H1 (cell line): ENCODE results near the gene PLPPR1. TPM values are rescaled to one million over a fixed set of nuclear protein-coding genes. Genes with fewer than 3 reads are reported as not detected.

Experiments used
- CBX8 ChIP-seq: fragments of 300-800, 300-1000 bp; sonication (generic); IDR thresholded peaks from 2 replicates; pipeline ENCODE4 v1.7.1; 2016; ENCODE audit warnings: low read depth, low read length, borderline replicate concordance
- CHD1 ChIP-seq: IDR thresholded peaks from 2 replicates; pipeline ENCODE4 v1.6.1; 2012; ENCODE audit warnings: low read depth, low read length, improper control_type of control experiment
- FOSL1 ChIP-seq: IDR thresholded peaks from 2 replicates; pipeline ENCODE4 v1.6.1; 2011; ENCODE audit warnings: mild to moderate bottlenecking, low read depth, low read length, moderate library complexity; ENCODE audit not compliant: insufficient read depth
- GTF2F1 ChIP-seq: IDR thresholded peaks from 2 replicates; pipeline ENCODE4 v1.6.1; 2012; ENCODE audit warnings: low read depth, low read length, improper control_type of control experiment, borderline replicate concordance
- RNF2 ChIP-seq: fragments of 200-900, 300-1000 bp; sonication (generic); IDR thresholded peaks from 2 replicates; pipeline ENCODE4 v1.7.1; 2016; ENCODE audit warnings: borderline replicate concordance, low read depth, mild to moderate bottlenecking, antibody characterized with exemption, low read length; ENCODE audit not compliant: poor library complexity, severe bottlenecking; ENCODE audit errors: missing control alignments
- SIX5 ChIP-seq: IDR thresholded peaks from 2 replicates; pipeline ENCODE4 v1.6.1; 2011; ENCODE audit warnings: mild to moderate bottlenecking, low read depth, low read length
- SP2 ChIP-seq: IDR thresholded peaks from 2 replicates; pipeline ENCODE4 v1.6.1; 2012; ENCODE audit warnings: mild to moderate bottlenecking, low read length, inconsistent platforms
- TEAD4 ChIP-seq: IDR thresholded peaks from 2 replicates; pipeline ENCODE4 v1.6.1; 2012; ENCODE audit warnings: low read depth, low read length, inconsistent platforms, mixed read lengths
- polyA plus RNA-seq, 7 experiments: library from polyadenylated mRNA; depleted of rRNA in 3 of 7; stranded (reverse) in 5 of 7; unstranded in 2 of 7; fragments of >200 nt in 5 of 7; fragments of 200-250 nt in 2 of 7; gene quantifications; 1 replicate in 5 of 7; 2 replicates in 1 of 7; 4 replicates in 1 of 7; pipeline versions ENCODE4 v1.2.1 to v1.2.3, GENCODE V29; 2011 to 2013; ENCODE audit warnings: missing spikeins in 2 of 7, mixed read lengths in 2 of 7
- total RNA-seq: library from RNA; stranded (reverse); fragmentation: NEBNext Ultra II Directional; extraction: Animal tissue kit (Norgen Biotek cat#: 25700); gene quantifications from 2 replicates; pipeline ENCODE4 v1.2.1, GENCODE V29; 2021
- TF ChIP-seq, protein P1 (sequence below): fragments of 300-600 bp; sonication (generic); IDR thresholded peaks from 2 replicates; pipeline ENCODE4 v1.7.1; 2012; ENCODE audit warnings: low read length, moderate library complexity, mild to moderate bottlenecking, inconsistent platforms; ENCODE audit not compliant: insufficient replicate concordance

Gene PLPPR1
- total and polyA plus RNA-seq, 2 of the 8 experiments (the other 6 are each of a cell fraction or from before 2014, with no cell fraction given), result 1.4 to 1.8 TPM

DNA sequence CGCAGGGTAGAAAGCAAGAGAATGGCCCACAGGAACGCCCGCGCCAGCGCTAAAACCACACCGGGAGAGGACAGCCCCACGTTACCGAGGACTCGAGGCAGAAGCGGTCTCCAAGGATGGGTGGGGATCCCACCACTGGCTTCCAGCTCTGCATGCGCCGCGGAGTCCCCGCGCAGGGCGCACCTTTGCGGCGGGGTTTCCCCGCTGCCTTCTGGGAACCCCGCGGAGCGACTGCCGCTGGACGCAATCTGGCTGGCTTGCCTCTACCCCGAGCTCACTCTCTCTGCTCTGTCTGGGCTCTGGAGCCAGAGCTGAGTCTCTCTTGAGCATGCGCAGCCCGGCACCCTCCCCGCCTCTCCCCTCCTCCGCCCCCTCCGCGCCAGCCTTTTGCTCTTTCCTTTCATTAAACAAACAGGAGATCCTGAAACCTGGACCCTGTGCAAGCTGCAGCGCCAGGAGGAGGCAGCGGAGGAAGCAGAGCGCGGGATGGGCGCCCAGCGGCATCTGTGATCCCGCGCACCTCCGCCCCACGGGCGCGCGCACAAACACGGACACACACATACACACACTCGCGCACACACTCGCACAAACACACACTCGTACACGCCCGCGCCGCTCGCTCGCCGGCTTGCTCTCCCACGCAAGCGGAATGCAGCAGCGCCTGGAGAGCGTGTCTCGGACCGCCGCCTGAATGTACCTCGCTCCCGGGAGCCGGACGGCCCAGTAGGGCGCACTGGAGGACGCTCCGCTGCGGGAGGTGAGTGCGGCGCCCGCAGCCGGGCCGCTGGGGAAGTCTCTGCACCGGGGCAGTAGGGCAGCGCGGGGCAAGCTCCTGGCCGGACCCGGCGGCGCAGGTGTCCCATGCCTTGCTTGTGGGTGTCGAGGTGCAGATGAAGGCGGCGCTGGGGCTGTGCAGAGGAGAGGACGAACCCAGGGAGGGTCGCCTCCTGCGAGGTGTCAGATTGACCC is at the start of gene PLPPR1 (continued):
- TF ChIP-seq, protein P1, sequence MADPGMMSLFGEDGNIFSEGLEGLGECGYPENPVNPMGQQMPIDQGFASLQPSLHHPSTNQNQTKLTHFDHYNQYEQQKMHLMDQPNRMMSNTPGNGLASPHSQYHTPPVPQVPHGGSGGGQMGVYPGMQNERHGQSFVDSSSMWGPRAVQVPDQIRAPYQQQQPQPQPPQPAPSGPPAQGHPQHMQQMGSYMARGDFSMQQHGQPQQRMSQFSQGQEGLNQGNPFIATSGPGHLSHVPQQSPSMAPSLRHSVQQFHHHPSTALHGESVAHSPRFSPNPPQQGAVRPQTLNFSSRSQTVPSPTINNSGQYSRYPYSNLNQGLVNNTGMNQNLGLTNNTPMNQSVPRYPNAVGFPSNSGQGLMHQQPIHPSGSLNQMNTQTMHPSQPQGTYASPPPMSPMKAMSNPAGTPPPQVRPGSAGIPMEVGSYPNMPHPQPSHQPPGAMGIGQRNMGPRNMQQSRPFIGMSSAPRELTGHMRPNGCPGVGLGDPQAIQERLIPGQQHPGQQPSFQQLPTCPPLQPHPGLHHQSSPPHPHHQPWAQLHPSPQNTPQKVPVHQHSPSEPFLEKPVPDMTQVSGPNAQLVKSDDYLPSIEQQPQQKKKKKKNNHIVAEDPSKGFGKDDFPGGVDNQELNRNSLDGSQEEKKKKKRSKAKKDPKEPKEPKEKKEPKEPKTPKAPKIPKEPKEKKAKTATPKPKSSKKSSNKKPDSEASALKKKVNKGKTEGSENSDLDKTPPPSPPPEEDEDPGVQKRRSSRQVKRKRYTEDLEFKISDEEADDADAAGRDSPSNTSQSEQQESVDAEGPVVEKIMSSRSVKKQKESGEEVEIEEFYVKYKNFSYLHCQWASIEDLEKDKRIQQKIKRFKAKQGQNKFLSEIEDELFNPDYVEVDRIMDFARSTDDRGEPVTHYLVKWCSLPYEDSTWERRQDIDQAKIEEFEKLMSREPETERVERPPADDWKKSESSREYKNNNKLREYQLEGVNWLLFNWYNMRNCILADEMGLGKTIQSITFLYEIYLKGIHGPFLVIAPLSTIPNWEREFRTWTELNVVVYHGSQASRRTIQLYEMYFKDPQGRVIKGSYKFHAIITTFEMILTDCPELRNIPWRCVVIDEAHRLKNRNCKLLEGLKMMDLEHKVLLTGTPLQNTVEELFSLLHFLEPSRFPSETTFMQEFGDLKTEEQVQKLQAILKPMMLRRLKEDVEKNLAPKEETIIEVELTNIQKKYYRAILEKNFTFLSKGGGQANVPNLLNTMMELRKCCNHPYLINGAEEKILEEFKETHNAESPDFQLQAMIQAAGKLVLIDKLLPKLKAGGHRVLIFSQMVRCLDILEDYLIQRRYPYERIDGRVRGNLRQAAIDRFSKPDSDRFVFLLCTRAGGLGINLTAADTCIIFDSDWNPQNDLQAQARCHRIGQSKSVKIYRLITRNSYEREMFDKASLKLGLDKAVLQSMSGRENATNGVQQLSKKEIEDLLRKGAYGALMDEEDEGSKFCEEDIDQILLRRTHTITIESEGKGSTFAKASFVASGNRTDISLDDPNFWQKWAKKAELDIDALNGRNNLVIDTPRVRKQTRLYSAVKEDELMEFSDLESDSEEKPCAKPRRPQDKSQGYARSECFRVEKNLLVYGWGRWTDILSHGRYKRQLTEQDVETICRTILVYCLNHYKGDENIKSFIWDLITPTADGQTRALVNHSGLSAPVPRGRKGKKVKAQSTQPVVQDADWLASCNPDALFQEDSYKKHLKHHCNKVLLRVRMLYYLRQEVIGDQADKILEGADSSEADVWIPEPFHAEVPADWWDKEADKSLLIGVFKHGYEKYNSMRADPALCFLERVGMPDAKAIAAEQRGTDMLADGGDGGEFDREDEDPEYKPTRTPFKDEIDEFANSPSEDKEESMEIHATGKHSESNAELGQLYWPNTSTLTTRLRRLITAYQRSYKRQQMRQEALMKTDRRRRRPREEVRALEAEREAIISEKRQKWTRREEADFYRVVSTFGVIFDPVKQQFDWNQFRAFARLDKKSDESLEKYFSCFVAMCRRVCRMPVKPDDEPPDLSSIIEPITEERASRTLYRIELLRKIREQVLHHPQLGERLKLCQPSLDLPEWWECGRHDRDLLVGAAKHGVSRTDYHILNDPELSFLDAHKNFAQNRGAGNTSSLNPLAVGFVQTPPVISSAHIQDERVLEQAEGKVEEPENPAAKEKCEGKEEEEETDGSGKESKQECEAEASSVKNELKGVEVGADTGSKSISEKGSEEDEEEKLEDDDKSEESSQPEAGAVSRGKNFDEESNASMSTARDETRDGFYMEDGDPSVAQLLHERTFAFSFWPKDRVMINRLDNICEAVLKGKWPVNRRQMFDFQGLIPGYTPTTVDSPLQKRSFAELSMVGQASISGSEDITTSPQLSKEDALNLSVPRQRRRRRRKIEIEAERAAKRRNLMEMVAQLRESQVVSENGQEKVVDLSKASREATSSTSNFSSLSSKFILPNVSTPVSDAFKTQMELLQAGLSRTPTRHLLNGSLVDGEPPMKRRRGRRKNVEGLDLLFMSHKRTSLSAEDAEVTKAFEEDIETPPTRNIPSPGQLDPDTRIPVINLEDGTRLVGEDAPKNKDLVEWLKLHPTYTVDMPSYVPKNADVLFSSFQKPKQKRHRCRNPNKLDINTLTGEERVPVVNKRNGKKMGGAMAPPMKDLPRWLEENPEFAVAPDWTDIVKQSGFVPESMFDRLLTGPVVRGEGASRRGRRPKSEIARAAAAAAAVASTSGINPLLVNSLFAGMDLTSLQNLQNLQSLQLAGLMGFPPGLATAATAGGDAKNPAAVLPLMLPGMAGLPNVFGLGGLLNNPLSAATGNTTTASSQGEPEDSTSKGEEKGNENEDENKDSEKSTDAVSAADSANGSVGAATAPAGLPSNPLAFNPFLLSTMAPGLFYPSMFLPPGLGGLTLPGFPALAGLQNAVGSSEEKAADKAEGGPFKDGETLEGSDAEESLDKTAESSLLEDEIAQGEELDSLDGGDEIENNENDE, result no peak
- no peak for TF ChIP-seq SIX5
- TF ChIP-seq FOSL1, result no peak
- TF ChIP-seq CBX8, result no peak
- no peak for TF ChIP-seq GTF2F1
- no peak for TF ChIP-seq SP2
- no peak for TF ChIP-seq CHD1
- no peak for TF ChIP-seq RNF2
- no peak for TF ChIP-seq TEAD4
